ENCODE results near the gene SYCE3. TPM values are rescaled to one million over a fixed set of nuclear protein-coding genes. Genes with fewer than 3 reads are reported as not detected.

The SYCE3 gene
- total RNA-seq, 1 donor from 2014 or later = 0.71 TPM

- no peak for DNase-seq (ENCODE audit: low read depth)
- no peak for TF ChIP-seq CTCF (IDR thresholded peaks at IDR 0.05; ENCODE audit: insufficient read depth, low read length, poor library complexity, severe bottlenecking)
- no peaks in the 10 kb centered on the region for H3K36me3 ChIP-seq (ENCODE audit: control insufficient read depth, insufficient read depth, low read length)
These were observed 45.8 kb downstream of the SYCE3 start for GRCh38 chr22:50516891-50517290.

GRCh38 chr22:50516068-50516467 is 46.7 kb downstream of the SYCE3 start:
- DNase-seq (ENCODE audit: low read depth) = no peak
- TF ChIP-seq CTCF (IDR thresholded peaks at IDR 0.05; ENCODE audit: insufficient read depth, low read length, poor library complexity, severe bottlenecking) = no peak
- Histone ChIP-seq H3K4me3 (ENCODE audit: low read depth, low read length) (no peak overlapping the region), H3K27me3 (ENCODE audit: control insufficient read depth, insufficient read depth, low read length) (no peaks in the 10 kb centered on the region), H3K36me3 (ENCODE audit: control insufficient read depth, insufficient read depth, low read length) (no peaks in the 10 kb centered on the region)

More at GRCh38 chr22:50516891-50517290, 45.8 kb downstream of the SYCE3 start:
- no peak overlapping the region for H3K4me3 ChIP-seq (ENCODE audit: low read depth, low read length)
- no peaks in the 10 kb centered on the region for H3K27me3 ChIP-seq (ENCODE audit: control insufficient read depth, insufficient read depth, low read length)

GRCh38 chr22:50513175-50513574 is 49.5 kb downstream of the SYCE3 start:
- Histone ChIP-seq H3K36me3 (ENCODE audit: control insufficient read depth, insufficient read depth, low read length) (no peaks in the 10 kb centered on the region), H3K4me3 (ENCODE audit: low read depth, low read length) (no peak overlapping the region), H3K27me3 (ENCODE audit: control insufficient read depth, insufficient read depth, low read length) (no peaks in the 10 kb centered on the region)
- no peak for DNase-seq (ENCODE audit: low read depth)
- TF ChIP-seq CTCF (IDR thresholded peaks at IDR 0.05; ENCODE audit: insufficient read depth, low read length, poor library complexity, severe bottlenecking) = no peak

GRCh38 chr22:50508897-50509296 is 53.8 kb downstream of the SYCE3 start:
- Histone ChIP-seq H3K36me3 (ENCODE audit: control insufficient read depth, insufficient read depth, low read length) (no peaks in the 10 kb centered on the region), H3K27me3 (ENCODE audit: control insufficient read depth, insufficient read depth, low read length) (no peaks in the 10 kb centered on the region), H3K4me3 (ENCODE audit: low read depth, low read length) (peak overlapping the region; percentile 80)
- TF ChIP-seq CTCF (IDR thresholded peaks at IDR 0.05; ENCODE audit: insufficient read depth, low read length, poor library complexity, severe bottlenecking) = no peak
- DNase-seq (ENCODE audit: low read depth) = no peak

GRCh38 chr22:50507991-50508884 is 54.5 kb downstream of the SYCE3 start, which contains the start of gene NCAPH2:
TSS of gene NCAPH2 (plus strand) at chr22:50508224. CDS start at chr22:50508338, 114 bp downstream.
- Histone ChIP-seq H3K27me3 (ENCODE audit: control insufficient read depth, insufficient read depth, low read length) (no peaks in the 10 kb centered on the region), H3K4me3 (ENCODE audit: low read depth, low read length) (peak within 1 kb of the TSS; percentile 99), H3K36me3 (ENCODE audit: control insufficient read depth, insufficient read depth, low read length) (no peaks in the 10 kb centered on the region)
- DNase-seq (ENCODE audit: low read depth) = no peak
- TF ChIP-seq CTCF (IDR thresholded peaks at IDR 0.05; ENCODE audit: insufficient read depth, low read length, poor library complexity, severe bottlenecking) = no peak
